Ishikawa (cell line): ENCODE measurements around the gene HSPB2.

Experiments used
- CEBPB ChIP-seq: IDR thresholded peaks from 2 replicates; pipeline ENCODE4 v1.6.1; 2012
- CREB1 ChIP-seq: IDR thresholded peaks from 2 replicates; pipeline ENCODE4 v1.6.1; 2012; ENCODE audit warnings: low read depth
- EP300 ChIP-seq: IDR thresholded peaks from 2 replicates; pipeline ENCODE4 v1.6.1; 2012; ENCODE audit warnings: borderline replicate concordance
- FOXM1 ChIP-seq: IDR thresholded peaks from 2 replicates; pipeline ENCODE4 v1.6.1; 2012; ENCODE audit warnings: low read depth, borderline replicate concordance
- NFIC ChIP-seq: IDR thresholded peaks from 2 replicates; pipeline ENCODE4 v1.6.1; 2012
- TAF1 ChIP-seq: IDR thresholded peaks from 2 replicates; pipeline ENCODE4 v1.6.1; 2012; ENCODE audit warnings: low read depth, mild to moderate bottlenecking
- TEAD4 ChIP-seq: IDR thresholded peaks from 2 replicates; pipeline ENCODE4 v1.6.1; 2012
- TF ChIP-seq, protein P1 (sequence below): IDR thresholded peaks from 2 replicates; pipeline ENCODE4 v1.6.1; 2012

DNA sequence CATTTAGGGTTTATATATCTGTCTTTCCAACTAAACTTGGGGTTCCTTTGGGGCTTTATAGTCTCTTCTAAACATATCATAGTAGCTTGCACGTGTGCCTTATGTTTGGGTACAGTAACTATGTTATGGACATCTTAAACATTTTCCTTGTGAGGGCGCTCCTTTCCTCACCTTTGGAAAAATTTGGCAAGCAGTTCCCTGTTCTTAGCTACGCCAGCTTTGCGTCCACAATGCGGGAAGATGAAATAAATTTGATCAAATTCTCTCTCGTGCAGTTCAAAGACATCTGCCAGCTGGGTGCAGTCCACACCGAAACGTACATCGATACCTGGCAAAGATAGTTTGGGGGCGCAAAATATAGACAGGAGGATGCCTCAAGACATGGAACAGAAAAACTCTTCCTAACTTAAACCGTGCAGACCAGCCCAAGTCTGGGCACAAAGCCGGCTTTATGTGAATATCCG is 34.1 kb upstream of the HSPB2 start:
- TF ChIP-seq FOXM1 (no peak), EP300 (no peak; the same call in 1 of the 2 replicates), TEAD4 (no peak), CEBPB (no peak), TAF1 (no peak), NFIC (no peak), CREB1 (no peak)
- TF ChIP-seq, protein P1, sequence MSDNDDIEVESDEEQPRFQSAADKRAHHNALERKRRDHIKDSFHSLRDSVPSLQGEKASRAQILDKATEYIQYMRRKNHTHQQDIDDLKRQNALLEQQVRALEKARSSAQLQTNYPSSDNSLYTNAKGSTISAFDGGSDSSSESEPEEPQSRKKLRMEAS, result no peak
